ENCODE results near the gene COL12A1. TPM values are rescaled to one million over a fixed set of nuclear protein-coding genes. Genes with fewer than 3 reads are reported as not detected.

COL12A1 gene
- total and polyA plus RNA-seq, 8 donors, result 23.1 to 74.3 (median 31.5) TPM

- no peak overlapping the region for H3K4me3 ChIP-seq
- DNase-seq (no peak), ATAC-seq (no peak)
- TF ChIP-seq, protein P1, sequence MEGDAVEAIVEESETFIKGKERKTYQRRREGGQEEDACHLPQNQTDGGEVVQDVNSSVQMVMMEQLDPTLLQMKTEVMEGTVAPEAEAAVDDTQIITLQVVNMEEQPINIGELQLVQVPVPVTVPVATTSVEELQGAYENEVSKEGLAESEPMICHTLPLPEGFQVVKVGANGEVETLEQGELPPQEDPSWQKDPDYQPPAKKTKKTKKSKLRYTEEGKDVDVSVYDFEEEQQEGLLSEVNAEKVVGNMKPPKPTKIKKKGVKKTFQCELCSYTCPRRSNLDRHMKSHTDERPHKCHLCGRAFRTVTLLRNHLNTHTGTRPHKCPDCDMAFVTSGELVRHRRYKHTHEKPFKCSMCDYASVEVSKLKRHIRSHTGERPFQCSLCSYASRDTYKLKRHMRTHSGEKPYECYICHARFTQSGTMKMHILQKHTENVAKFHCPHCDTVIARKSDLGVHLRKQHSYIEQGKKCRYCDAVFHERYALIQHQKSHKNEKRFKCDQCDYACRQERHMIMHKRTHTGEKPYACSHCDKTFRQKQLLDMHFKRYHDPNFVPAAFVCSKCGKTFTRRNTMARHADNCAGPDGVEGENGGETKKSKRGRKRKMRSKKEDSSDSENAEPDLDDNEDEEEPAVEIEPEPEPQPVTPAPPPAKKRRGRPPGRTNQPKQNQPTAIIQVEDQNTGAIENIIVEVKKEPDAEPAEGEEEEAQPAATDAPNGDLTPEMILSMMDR (IDR thresholded peaks at IDR 0.05), result no peak
- no peaks in the 10 kb centered on the region for H3K27me3 ChIP-seq
- no peak overlapping the region for H3K27ac ChIP-seq
- no peaks in the 10 kb centered on the region for H3K4me1 ChIP-seq
- no peaks in the 10 kb centered on the region for H3K36me3 ChIP-seq
- intact Hi-C loops (cut with DNase I), result no loop called here
- H3K9me3 ChIP-seq, result peaks cover 0 to 25% of the 10 kb centered on the region in 2 donors
Measured at GRCh38 chr6:75044846-75045245, 161.0 kb downstream of the COL12A1 start.

GRCh38 chr6:75041381-75041780 is 164.5 kb downstream of the COL12A1 start:
- TF ChIP-seq, protein P1 (IDR thresholded peaks at IDR 0.05), result no peak
- Histone ChIP-seq H3K36me3 (no peaks in the 10 kb centered on the region), H3K27me3 (no peaks in the 10 kb centered on the region), H3K4me1 (no peaks in the 10 kb centered on the region), H3K27ac (no peak overlapping the region), H3K4me3 (no peak overlapping the region), H3K9me3 (peaks cover 0 to 26% of the 10 kb centered on the region in 2 donors)
- DNase-seq, result no peak
- ATAC-seq, result no peak
- intact Hi-C loops (cut with DNase I), result no loop called here

Other genes starting within 250 kb of the COL12A1 start
- 100 to 1,000 TPM; 316 to 322 TPM for gene COX7A2, start 37.7 kb upstream of the COL12A1 start, total RNA-seq
- gene COX7A2, start 37.7 kb upstream of the COL12A1 start, polyA plus RNA-seq (ENCODE audit: insufficient read length in 6 of 6), result 100 to 1,000 TPM; 188 to 230 (median 210) TPM
- 100 to 1,000 TPM; 169 to 193 TPM for gene TMEM30A, start 78.7 kb upstream of the COL12A1 start, total RNA-seq
- gene TMEM30A, start 78.7 kb upstream of the COL12A1 start, polyA plus RNA-seq (ENCODE audit: insufficient read length in 6 of 6), result 100 to 1,000 TPM; 135 to 176 (median 153) TPM

Measured in left lung (tissue), 10 donors.